Type B pancreatic cell (in vitro differentiated cells): ENCODE data around the gene CFAP299. TPM values are rescaled to one million over a fixed set of nuclear protein-coding genes. Genes with fewer than 3 reads are reported as not detected.

Experiments used
- DNase-seq: peaks from one replicate; pipeline ENCODE4 v3.0.0; 2021; ENCODE audit warnings: mixed read lengths; ENCODE audit not compliant: unreplicated experiment; ENCODE audit errors: extremely low spot score
- H3K27ac Mint-ChIP-seq: 2 replicates; pipeline ENCODE4 v1.8.0; 2021; ENCODE audit warnings: mild to moderate bottlenecking, mixed read lengths
- H3K27me3 Mint-ChIP-seq: 2 replicates; pipeline ENCODE4 v1.8.0; 2021; ENCODE audit warnings: mixed read lengths
- H3K36me3 Mint-ChIP-seq: 2 replicates; pipeline ENCODE4 v1.8.0; 2021; ENCODE audit warnings: mixed read lengths
- H3K4me1 Mint-ChIP-seq: one replicate; pipeline ENCODE4 v1.8.0; 2021; ENCODE audit warnings: mixed read lengths; ENCODE audit not compliant: unreplicated experiment
- H3K4me3 Mint-ChIP-seq: 2 replicates; pipeline ENCODE4 v1.8.0; 2021; ENCODE audit warnings: mild to moderate bottlenecking, mixed read lengths
- H3K9me3 Mint-ChIP-seq: 2 replicates; pipeline ENCODE4 v1.8.0; 2021; ENCODE audit warnings: mixed read lengths
- CTCF ChIP-seq: fragments of 200-600 bp; sonication (generic); conservative IDR thresholded peaks from 2 replicates; pipeline ENCODE4 v1.5.0; 2021; ENCODE audit warnings: antibody characterized with exemption, mild to moderate bottlenecking
- total RNA-seq: library from RNA; stranded (reverse); gene quantifications from 2 replicates; pipeline ENCODE4 v1.2.1, GENCODE V29; 2021; ENCODE audit warnings: low replicate concordance

Gene CFAP299
- total RNA-seq, 1 donor from 2014 or later, result 1.1 TPM

DNA sequence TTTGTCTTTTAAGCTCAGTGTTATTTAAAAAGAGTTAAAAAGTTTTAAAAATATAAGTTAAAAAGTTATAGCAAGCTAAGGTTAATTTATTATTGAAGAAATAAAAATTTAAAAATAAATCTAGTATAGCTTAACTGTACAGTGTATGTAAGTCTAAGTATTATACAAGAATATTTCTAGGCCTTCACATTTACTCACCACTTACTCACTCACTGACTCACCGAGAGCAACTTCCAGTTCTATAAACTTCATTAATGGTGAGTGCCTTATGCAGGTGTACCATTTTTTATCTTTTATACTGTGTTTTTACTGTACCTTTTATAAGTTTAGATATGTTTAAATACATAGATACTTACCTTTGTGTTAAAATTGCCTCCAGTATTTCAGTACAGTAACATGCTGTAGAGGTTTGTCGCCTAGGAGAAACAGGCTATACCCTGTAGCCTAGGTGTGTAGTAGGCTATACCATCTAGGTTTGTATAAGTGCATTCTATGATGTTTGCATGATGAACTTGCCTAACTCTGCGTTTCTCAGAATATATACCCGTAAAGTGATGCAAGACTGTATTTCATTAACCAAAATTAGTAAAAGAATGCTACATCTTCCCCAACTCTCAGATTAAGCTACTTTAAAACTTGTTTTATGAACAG lies 202.9 kb downstream of the CFAP299 start:
- no peak for DNase-seq
- no peaks in the 10 kb centered on the region for H3K36me3 Mint-ChIP-seq
- TF ChIP-seq CTCF, result no peak
- no peaks in the 10 kb centered on the region for H3K9me3 Mint-ChIP-seq
- no peaks in the 10 kb centered on the region for H3K27me3 Mint-ChIP-seq
- H3K27ac Mint-ChIP-seq, result no peak overlapping the region
- H3K4me1 Mint-ChIP-seq, result no peaks in the 10 kb centered on the region
- H3K4me3 Mint-ChIP-seq, result no peak overlapping the region

- no peak overlapping the region for H3K27ac Mint-ChIP-seq
- DNase-seq, result no peak
- no peak overlapping the region for H3K4me3 Mint-ChIP-seq
- no peaks in the 10 kb centered on the region for H3K4me1 Mint-ChIP-seq
- H3K9me3 Mint-ChIP-seq, result no peaks in the 10 kb centered on the region
- no peaks in the 10 kb centered on the region for H3K36me3 Mint-ChIP-seq
- no peak for TF ChIP-seq CTCF
- no peaks in the 10 kb centered on the region for H3K27me3 Mint-ChIP-seq
Observed at GRCh38 chr4:80539190-80539589, 203.7 kb downstream of the CFAP299 start.

GRCh38 chr4:80540349-80540748 lies 204.8 kb downstream of the CFAP299 start:
- no peak for TF ChIP-seq CTCF
- no peak overlapping the region for H3K27ac Mint-ChIP-seq
- no peak overlapping the region for H3K4me3 Mint-ChIP-seq
- no peaks in the 10 kb centered on the region for H3K4me1 Mint-ChIP-seq
- peaks cover 4% of the 10 kb centered on the region for H3K27me3 Mint-ChIP-seq
- H3K9me3 Mint-ChIP-seq, result no peaks in the 10 kb centered on the region
- no peaks in the 10 kb centered on the region for H3K36me3 Mint-ChIP-seq
- DNase-seq, result no peak

DNA sequence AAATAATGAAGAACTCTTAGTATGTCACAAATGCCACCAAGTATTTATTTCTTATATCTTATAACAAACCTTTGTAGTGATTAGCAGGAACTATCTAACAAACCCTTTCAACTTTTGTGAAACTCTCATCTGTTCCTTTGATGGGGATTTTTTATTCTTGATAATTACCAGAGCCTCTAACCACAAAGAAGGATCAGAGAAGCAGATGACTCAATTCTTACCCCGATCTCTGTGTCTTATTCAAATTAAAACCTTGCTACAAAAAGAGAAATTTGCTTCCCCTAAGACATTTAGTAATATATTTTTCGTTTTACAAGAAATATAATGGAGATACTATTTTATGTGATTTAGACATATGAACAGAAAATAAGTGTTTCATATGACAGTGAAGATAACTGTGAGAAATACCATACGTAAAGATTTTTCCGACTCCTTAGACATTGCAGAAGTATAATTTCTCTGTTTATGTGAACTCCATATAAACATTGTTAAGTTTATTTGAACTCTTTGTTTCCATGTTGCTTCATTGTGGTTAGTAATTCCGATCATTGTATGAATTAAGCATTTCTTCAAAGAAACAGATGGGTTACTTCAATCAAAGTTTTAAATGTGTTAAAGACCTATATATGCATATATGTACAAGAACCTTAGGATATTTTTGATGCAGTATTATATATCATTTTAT lies 205.4 kb downstream of the CFAP299 start:
- no peak for DNase-seq

GRCh38 chr4:80542747-80543146 lies 207.2 kb downstream of the CFAP299 start:
- no peak for DNase-seq
- Mint-ChIP-seq H3K27ac (no peak overlapping the region), H3K9me3 (no peaks in the 10 kb centered on the region), H3K27me3 (peaks cover 4% of the 10 kb centered on the region), H3K4me1 (no peaks in the 10 kb centered on the region), H3K4me3 (no peak overlapping the region), H3K36me3 (no peaks in the 10 kb centered on the region)
- TF ChIP-seq CTCF, result no peak

More for the DNA sequence above, 205.4 kb downstream of the CFAP299 start:
- H3K27ac Mint-ChIP-seq, result no peak overlapping the region
- TF ChIP-seq CTCF, result no peak
- H3K9me3 Mint-ChIP-seq, result no peaks in the 10 kb centered on the region
- H3K4me1 Mint-ChIP-seq, result no peaks in the 10 kb centered on the region
- peaks cover 4% of the 10 kb centered on the region for H3K27me3 Mint-ChIP-seq
- H3K36me3 Mint-ChIP-seq, result no peaks in the 10 kb centered on the region
- H3K4me3 Mint-ChIP-seq, result no peak overlapping the region
